22Rv1 (cell line): ENCODE results near the gene APBB3.

Experiments used
- CTCF ChIP-seq: fragments of 450-650 bp; IDR thresholded peaks from 2 replicates; pipeline ENCODE4 v1.5.1; 2017; ENCODE audit warnings: mild to moderate bottlenecking
- ZFX ChIP-seq: fragments of 450-650 bp; IDR thresholded peaks from 2 replicates; pipeline ENCODE4 v1.6.1; 2017; ENCODE audit warnings: antibody characterized with exemption, borderline replicate concordance

GRCh38 chr5:140596321-140596741, 31.9 kb upstream of the APBB3 start:
- no peak for TF ChIP-seq CTCF
- TF ChIP-seq ZFX: no peak
